HFFc6 (cell line): ENCODE measurements around the gene DND1. TPM values are rescaled to one million over a fixed set of nuclear protein-coding genes. Genes with fewer than 3 reads are reported as not detected.
"Not testable (repeated sequence)": the region's sequence is repeated elsewhere in the genome, so short reads cannot be mapped to it uniquely, and the experiment has no call there.

ENCODE experiments used
- DNase-seq: peaks from one replicate; pipeline ENCODE4 v3.0.0-alpha.2; 2018
- H3K27ac Mint-ChIP-seq: 2 replicates; pipeline ENCODE4 v1.8.0; 2020; ENCODE audit warnings: mild to moderate bottlenecking, mixed read lengths
- H3K27me3 Mint-ChIP-seq: 2 replicates; pipeline ENCODE4 v1.8.0; 2021; ENCODE audit warnings: mild to moderate bottlenecking, moderate library complexity, mixed read lengths; ENCODE audit not compliant: insufficient read depth
- H3K36me3 Mint-ChIP-seq: 2 replicates; pipeline ENCODE4 v1.8.0; 2021; ENCODE audit warnings: low read depth, mixed read lengths
- H3K4me1 Mint-ChIP-seq: 2 replicates; pipeline ENCODE4 v1.8.0; 2020; ENCODE audit warnings: low read depth, mixed read lengths
- H3K4me3 Mint-ChIP-seq: 2 replicates; pipeline ENCODE4 v1.8.0; 2020; ENCODE audit warnings: mild to moderate bottlenecking, moderate library complexity, mixed read lengths
- H3K9me3 Mint-ChIP-seq: 2 replicates; pipeline ENCODE4 v1.8.0; 2020; ENCODE audit warnings: mild to moderate bottlenecking, mixed read lengths
- CTCF ChIP-seq: fragments of 200-600 bp; sonication (generic); IDR thresholded peaks from 2 replicates; pipeline ENCODE4 v1.5.0; 2021; ENCODE audit warnings: antibody characterized with exemption, mild to moderate bottlenecking
- total RNA-seq, 6 experiments: library from RNA; stranded (reverse); fragmentation: NEBNext Ultra II Directional; extraction: Animal tissue kit (Norgen Biotek cat#: 25700); gene quantifications; 2 replicates in 1 of 6; 3 replicates in 5 of 6; pipeline ENCODE4 v1.2.3, GENCODE V29; 2021

DND1 gene
- total RNA-seq, 6 experiments from 2014 or later: 0.26 to 0.59 (median 0.41) TPM

DNA sequence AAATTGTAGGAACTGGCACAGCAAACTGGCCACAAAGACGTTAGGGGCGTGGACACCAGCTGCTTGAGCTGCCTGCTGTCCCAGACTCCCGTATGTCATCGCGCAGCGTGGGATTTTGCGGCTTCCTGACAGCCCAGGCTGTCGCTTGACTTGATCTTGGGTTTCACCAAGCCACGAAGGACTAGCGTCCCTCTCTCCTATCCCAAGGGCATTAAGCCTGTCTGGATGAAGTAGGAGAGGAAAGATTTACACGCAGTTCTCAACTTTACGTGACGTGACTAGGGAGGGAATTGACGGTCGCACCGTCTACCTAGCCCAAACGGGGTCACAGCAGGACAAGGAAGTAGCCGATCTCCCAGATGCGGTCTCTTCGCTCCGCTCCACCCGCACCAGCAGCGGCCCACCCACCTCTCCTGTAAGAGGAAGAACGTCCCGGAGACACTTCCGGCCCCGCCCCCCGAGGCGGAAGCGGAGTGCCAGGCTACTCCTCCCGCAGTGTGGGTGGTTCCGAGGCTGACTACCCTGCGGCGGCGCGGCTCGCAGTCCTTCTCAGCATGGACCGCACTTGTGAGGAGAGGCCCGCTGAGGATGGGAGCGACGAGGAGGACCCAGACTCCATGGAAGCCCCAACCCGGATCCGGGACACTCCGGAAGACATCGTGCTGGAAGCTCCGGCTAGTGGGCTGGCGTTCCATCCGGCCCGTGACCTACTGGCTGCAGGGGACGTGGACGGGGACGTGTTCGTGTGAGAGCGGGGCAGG, 8.8 kb downstream of the DND1 start, which contains the start of gene WDR55:
WDR55 (plus strand) TSS at position 546 of the 761 bp plus-strand sequence; CDS start at position 555, 9 bp downstream.
- DNase-seq: peak; percentile 94
- H3K4me1 Mint-ChIP-seq: peaks cover 30% of the 10 kb centered on the region
- no peaks in the 10 kb centered on the region for H3K27me3 Mint-ChIP-seq
- H3K4me3 Mint-ChIP-seq: peak within 1 kb of the TSS; percentile 99
- TF ChIP-seq CTCF: no peak
- peaks cover 68% of the 10 kb centered on the region for H3K36me3 Mint-ChIP-seq
- H3K9me3 Mint-ChIP-seq: no peaks in the 10 kb centered on the region
- H3K27ac Mint-ChIP-seq: peak within 1 kb of the TSS; percentile 99

DNA sequence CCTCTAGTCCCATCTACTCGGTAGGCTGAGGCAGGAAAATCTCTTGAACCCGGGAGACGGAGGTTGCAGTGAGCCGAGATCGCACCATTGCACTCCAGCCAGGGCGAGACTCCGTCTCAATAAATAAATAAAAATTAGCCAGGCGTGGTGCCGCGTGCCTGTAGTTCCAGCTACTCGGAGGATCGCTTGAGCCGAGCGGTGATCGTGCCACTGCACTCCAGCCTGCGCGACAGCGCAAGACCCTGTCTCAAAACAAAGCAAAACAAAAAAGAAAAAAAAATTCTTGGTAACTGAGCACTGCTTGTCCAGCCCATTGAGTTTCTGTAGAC, 9.4 kb downstream of the DND1 start:
- H3K4me3 Mint-ChIP-seq: peak overlapping the region; percentile 99
- peaks cover 30% of the 10 kb centered on the region for H3K4me1 Mint-ChIP-seq

DNA sequence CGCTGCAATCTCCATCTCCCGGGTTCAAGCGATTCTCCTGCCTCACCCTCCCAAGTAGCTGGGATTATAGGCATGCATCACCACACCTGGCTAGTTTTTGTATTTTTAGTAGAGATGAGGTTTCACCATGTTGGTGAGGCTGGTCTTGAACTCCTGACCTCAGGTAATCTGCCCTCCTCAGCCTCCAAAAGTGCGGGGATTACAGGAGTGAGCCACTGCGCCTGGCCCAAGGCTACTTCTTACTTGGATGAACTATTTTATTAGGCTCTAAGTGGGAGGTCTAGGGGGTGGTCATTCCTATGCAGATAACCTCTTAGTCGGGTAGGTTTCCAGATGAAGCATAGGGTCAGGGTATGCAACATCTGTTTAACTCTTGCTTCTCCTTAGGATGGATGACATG, 13.0 kb downstream of the DND1 start:
- peaks cover 59% of the 10 kb centered on the region for H3K36me3 Mint-ChIP-seq
- H3K4me3 Mint-ChIP-seq, H3K27me3 Mint-ChIP-seq: not testable (repeated sequence)

More for the DNA sequence above, 9.4 kb downstream of the DND1 start:
- DNase-seq: no peak
- Mint-ChIP-seq H3K27ac (peak overlapping the region; percentile 99), H3K36me3 (peaks cover 69% of the 10 kb centered on the region), H3K27me3 (no peaks in the 10 kb centered on the region), H3K9me3 (no peaks in the 10 kb centered on the region)
- no peak for TF ChIP-seq CTCF

GRCh38 chr5:140658870-140659269, 14.5 kb downstream of the DND1 start:
- no peak for TF ChIP-seq CTCF
- no peak overlapping the region for H3K27ac Mint-ChIP-seq
- H3K4me3 Mint-ChIP-seq: no peak overlapping the region; the same call in 1 of the 2 replicates
- H3K36me3 Mint-ChIP-seq: peaks cover 68% of the 10 kb centered on the region
- no peaks in the 10 kb centered on the region for H3K27me3 Mint-ChIP-seq
- no peak for DNase-seq
- H3K9me3 Mint-ChIP-seq: no peaks in the 10 kb centered on the region
- H3K4me1 Mint-ChIP-seq: peaks cover 8% of the 10 kb centered on the region

More for the DNA sequence above, 13.0 kb downstream of the DND1 start:
- not testable (repeated sequence) for DNase-seq, H3K4me1 Mint-ChIP-seq, H3K27ac Mint-ChIP-seq, H3K9me3 Mint-ChIP-seq

- H3K4me3 Mint-ChIP-seq: peak overlapping the region; percentile 99
- peaks cover 3% of the 10 kb centered on the region for H3K27me3 Mint-ChIP-seq
- no peak for TF ChIP-seq CTCF
- no peaks in the 10 kb centered on the region for H3K9me3 Mint-ChIP-seq
- H3K36me3 Mint-ChIP-seq: peaks cover 41% of the 10 kb centered on the region
- DNase-seq: no peak
- peak overlapping the region; percentile 64 for H3K27ac Mint-ChIP-seq
- H3K4me1 Mint-ChIP-seq: peaks cover 17% of the 10 kb centered on the region
Measured at GRCh38 chr5:140647042-140647419, 26.3 kb downstream of the DND1 start.

- no peak for TF ChIP-seq CTCF
- no peaks in the 10 kb centered on the region for H3K9me3 Mint-ChIP-seq
- DNase-seq: no peak
- H3K4me1 Mint-ChIP-seq: peaks cover 37% of the 10 kb centered on the region
- H3K27me3 Mint-ChIP-seq: peaks cover 5% of the 10 kb centered on the region
- no peak overlapping the region for H3K27ac Mint-ChIP-seq
- no peak overlapping the region for H3K4me3 Mint-ChIP-seq
- peaks cover 15% of the 10 kb centered on the region for H3K36me3 Mint-ChIP-seq
Measured at GRCh38 chr5:140642718-140643117, 30.7 kb downstream of the DND1 start.
